Activated naive CD4-positive, alpha-beta T cell treated with anti-CD3 and anti-CD28 coated beads, Interleukin-2, amount 50 U/mL, for 24 hours (primary cell): ENCODE results near the gene ADAMTS10.
"Not testable (repeated sequence)": the region's sequence is repeated elsewhere in the genome, so short reads cannot be mapped to it uniquely, and the experiment has no call there.

ENCODE experiments used
- H3K27ac Mint-ChIP-seq: one replicate; pipeline ENCODE4 v1.8.0; 2021; ENCODE audit warnings: mild to moderate bottlenecking, mixed read lengths
- H3K27me3 Mint-ChIP-seq: one replicate; pipeline ENCODE4 v1.8.0; 2021; ENCODE audit warnings: mixed read lengths
- H3K36me3 Mint-ChIP-seq: one replicate; pipeline ENCODE4 v1.8.0; 2021; ENCODE audit warnings: mixed read lengths
- H3K4me1 Mint-ChIP-seq: one replicate; pipeline ENCODE4 v1.8.0; 2021; ENCODE audit warnings: mixed read lengths
- H3K4me3 Mint-ChIP-seq: one replicate; pipeline ENCODE4 v1.8.0; 2021; ENCODE audit warnings: mild to moderate bottlenecking, mixed read lengths
- H3K9me3 Mint-ChIP-seq: one replicate; pipeline ENCODE4 v1.8.0; 2021; ENCODE audit warnings: mixed read lengths

Gene ADAMTS10

DNA sequence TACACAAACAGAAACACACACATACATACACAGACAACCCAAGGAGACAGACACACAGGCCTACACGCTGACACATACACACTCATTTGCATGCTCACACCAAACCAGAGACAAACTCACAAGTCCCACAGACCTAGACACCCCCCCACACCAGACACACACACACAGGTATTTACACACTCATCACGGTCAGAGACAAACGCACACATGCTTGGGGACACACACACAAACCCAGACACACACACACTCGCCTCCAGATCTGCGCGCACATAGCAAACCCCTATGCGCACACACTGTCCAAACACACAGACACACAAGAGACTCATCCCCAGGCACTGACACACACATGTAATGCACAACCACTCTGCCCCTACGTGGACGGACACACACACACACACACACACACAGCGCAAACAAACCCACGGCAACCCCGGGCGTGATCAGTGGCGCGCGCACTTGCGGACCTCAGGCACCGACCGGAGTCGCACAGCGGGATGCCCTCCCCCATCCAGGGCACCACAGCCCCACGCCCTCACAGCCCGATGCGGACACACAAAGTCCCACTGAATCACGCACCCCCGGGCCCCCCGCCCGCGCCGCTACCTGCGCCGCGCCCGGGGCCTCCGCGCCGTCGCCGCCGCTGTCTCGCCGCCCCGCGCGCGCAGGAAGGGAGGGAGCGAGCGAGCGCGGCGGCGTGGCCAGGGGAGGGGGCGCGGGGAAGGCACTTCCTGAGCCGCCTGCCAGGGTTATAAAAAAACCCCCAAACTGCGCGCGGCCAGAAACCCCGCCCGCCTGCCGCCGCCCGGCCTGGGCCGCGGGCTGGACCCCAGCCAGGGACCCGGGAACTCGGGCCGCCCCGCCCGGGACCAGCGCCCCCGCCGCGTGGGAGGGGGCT is at the start of gene ADAMTS10:
TSS of gene ADAMTS10 (minus strand) at position 675 of the 895 bp plus-strand sequence. CDS start 5,005 bp downstream, outside the sequence.
- peak within 1 kb of the TSS; percentile 94 for H3K4me3 Mint-ChIP-seq
- peaks cover 55% of the 10 kb centered on the region for H3K4me1 Mint-ChIP-seq
- H3K27me3 Mint-ChIP-seq: no peaks in the 10 kb centered on the region
- peaks cover 4% of the 10 kb centered on the region for H3K36me3 Mint-ChIP-seq
- peak within 1 kb of the TSS; percentile 93 for H3K27ac Mint-ChIP-seq
- no peaks in the 10 kb centered on the region for H3K9me3 Mint-ChIP-seq

DNA sequence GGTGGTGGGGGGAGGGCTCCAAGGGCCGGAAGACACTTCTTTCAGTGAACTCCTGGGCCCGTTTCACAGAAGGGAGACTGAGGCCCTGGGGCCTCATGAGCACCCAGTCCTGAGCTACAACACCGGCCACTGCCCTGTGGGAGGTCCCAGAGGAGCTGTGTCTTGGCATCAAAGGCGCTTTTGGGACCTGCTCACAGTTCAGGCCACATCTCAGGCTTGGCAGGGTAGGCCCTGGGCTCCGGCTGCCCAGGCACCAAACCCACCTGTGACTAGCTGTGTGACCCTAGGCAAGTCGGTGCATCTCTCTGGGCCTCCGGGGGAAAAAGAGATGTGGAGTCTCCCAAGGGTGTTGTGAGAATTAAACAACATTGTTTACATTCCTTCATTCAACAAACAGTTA is 49.4 kb upstream of the ADAMTS10 start:
- H3K9me3 Mint-ChIP-seq: no peaks in the 10 kb centered on the region
- H3K4me1 Mint-ChIP-seq: peaks cover 29% of the 10 kb centered on the region
- no peak overlapping the region for H3K27ac Mint-ChIP-seq
- H3K36me3 Mint-ChIP-seq: no peaks in the 10 kb centered on the region
- no peaks in the 10 kb centered on the region for H3K27me3 Mint-ChIP-seq
- H3K4me3 Mint-ChIP-seq: no peak overlapping the region

DNA sequence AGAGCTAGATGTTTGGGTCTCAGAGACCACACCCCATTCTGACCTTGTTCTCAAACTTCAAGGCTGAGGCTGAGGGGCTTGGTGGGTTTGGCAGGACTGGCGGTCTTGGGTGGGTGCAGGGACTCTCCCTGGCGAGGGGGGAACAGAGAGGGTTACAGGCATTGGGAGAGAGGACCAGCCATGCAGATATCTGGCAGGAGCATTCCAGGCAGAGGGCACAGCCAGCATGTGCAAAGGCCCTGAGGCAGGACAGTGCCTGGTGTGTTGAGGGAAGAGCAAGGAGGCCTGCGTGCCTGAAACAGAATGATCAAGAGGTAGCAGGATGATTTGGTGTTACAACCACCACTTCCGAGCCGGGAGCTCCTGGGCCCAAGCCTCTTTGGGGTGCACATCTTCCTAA is 47.4 kb upstream of the ADAMTS10 start:
- Mint-ChIP-seq H3K27me3 (no peaks in the 10 kb centered on the region), H3K9me3 (no peaks in the 10 kb centered on the region), H3K4me3 (no peak overlapping the region), H3K36me3 (no peaks in the 10 kb centered on the region), H3K27ac (no peak overlapping the region), H3K4me1 (peaks cover 20% of the 10 kb centered on the region)

DNA sequence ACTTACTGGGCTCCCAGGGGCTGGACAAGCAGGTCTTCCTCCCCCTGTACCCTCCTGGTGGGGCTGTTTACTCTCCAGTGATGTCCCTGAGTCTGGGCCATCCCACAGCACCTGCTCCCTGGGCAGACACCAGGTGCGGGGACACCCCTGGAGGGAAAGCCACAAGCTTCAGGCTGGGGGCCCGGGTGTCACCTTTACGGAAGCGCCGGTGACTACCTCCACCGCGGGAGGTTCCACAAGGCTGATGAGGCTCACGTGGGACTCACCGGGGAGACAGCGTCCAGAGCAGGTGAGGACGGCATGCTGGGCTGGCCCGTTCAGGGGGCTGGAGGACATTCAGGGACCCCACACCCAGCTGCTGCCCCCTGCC is 44.8 kb upstream of the ADAMTS10 start:
- Mint-ChIP-seq H3K36me3 (no peaks in the 10 kb centered on the region), H3K9me3 (no peaks in the 10 kb centered on the region), H3K4me1 (peaks cover 14% of the 10 kb centered on the region), H3K27me3 (no peaks in the 10 kb centered on the region), H3K27ac (no peak overlapping the region), H3K4me3 (peak overlapping the region; percentile 2)

DNA sequence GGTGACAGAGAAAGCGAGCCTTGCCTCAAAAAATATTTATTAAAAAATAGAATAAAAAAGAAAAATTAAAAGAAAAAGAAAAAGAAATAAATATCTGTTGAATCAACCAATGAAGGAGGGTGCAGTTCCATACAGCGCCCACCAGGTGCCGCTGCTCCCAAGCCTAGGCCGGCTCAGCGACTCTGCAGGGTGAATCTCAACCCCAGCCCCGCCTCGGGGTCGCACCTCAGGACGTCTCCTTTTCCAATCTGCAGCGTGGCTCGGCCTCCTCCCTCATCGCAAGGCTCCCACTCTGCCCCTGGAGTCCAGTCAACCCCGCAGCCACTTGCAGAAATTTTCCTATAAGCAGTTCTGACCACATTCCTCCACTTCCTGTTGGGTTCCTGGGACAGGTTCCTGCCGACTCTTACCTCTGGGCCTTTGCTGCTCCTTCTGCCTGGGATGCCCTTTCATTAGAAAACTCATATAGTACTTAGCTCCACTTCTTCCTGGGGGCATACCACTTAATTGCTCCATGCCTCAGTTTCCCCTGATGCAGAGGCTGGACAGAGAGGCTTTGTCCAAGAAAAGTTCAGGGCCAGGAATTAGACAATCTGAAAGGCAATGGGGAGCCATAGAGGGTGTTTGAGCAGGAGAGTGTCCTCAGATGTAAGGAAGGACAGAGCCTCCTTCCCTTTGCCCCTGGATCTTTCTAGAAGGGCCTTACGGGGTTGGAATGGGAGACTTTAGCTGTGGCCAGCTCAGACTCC is 44.2 kb upstream of the ADAMTS10 start:
- Mint-ChIP-seq H3K27ac (no peak overlapping the region), H3K9me3 (no peaks in the 10 kb centered on the region), H3K27me3 (no peaks in the 10 kb centered on the region), H3K36me3 (no peaks in the 10 kb centered on the region), H3K4me1 (peaks cover 14% of the 10 kb centered on the region), H3K4me3 (peak overlapping the region; percentile 70)

DNA sequence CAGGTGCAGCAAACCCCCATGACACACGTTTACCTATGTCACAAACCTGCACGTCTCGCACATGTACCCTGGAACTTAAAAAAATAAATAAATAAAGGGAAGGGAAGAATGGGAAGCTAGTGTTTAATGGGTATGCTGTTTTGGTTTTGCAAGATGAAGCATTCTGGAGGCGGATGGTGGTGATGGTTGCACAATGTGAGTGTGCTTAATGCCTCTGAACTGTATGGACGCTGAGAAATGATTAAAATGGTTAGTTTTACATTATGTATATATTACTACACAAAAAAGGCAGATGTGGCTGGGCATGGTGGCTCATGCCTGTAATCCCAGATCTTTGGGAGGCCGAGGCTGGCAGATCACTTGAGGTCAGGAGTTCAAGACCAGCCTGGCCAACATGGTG is 37.7 kb upstream of the ADAMTS10 start:
- no peak overlapping the region for H3K4me3 Mint-ChIP-seq
- H3K27ac Mint-ChIP-seq: no peak overlapping the region
- no peaks in the 10 kb centered on the region for H3K4me1 Mint-ChIP-seq
- no peaks in the 10 kb centered on the region for H3K36me3 Mint-ChIP-seq
- H3K9me3 Mint-ChIP-seq: no peaks in the 10 kb centered on the region
- H3K27me3 Mint-ChIP-seq: peaks cover 3% of the 10 kb centered on the region

DNA sequence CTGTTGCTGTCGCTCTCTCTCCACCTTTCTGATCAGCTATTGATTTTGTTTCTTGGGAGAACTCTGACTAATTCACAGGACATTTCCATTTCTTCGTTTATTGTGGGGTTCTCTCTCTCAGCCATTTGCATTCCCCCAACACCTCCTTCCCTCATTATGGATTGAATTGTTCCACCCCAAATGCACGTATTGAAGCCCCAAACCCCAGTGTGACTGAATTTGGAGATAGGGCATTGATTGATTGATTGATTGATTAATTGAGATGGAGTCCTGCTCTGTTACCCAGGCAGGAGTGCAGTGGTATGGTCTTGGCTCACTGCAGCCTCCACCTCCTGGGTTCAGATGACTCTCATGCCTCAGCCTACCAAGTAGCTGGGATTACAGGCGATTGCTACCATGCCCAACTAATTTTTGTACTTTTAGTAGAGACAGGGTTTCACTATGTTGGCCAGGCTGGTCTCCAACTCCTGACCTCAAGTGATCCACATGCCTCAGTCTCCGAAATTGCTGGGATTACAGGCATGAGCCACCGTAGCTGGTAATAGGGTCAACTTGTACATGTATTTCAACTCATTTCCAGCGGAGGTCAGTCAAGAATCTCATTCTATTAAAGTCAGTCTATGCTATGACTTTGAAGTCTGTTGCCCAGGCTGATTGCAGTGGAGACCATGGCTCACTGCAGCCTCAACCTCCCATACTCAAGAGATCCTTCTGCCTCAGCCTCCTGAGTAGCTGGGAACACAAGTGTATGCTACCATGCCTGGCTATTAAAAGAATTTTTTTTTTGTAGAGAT is 33.5 kb upstream of the ADAMTS10 start:
- no peaks in the 10 kb centered on the region for H3K4me1 Mint-ChIP-seq
- no peaks in the 10 kb centered on the region for H3K36me3 Mint-ChIP-seq
- no peak overlapping the region for H3K4me3 Mint-ChIP-seq
- H3K9me3 Mint-ChIP-seq: no peaks in the 10 kb centered on the region
- H3K27ac Mint-ChIP-seq: no peak overlapping the region
- peaks cover 3% of the 10 kb centered on the region for H3K27me3 Mint-ChIP-seq

DNA sequence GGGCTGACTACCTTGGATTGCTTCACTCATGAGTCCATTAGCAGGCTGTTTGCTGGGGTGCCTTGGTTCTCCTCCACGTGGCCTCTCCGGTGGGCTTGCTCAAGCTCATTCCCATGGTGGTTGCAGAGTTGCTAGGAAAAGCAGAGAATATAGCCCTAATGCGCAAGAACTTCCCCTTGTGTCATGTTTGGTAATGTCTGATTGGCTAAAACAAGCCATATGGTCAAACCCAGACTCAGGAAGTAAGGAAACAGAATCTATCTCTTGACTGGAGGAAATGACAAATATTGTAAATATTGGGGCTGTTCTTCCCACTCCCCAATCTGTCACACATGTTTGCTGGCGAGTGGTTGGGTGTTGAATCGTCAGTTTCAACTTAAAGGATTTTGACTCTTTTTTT is 32.0 kb upstream of the ADAMTS10 start:
- no peaks in the 10 kb centered on the region for H3K36me3 Mint-ChIP-seq
- no peaks in the 10 kb centered on the region for H3K9me3 Mint-ChIP-seq
- H3K27me3 Mint-ChIP-seq: peaks cover 6% of the 10 kb centered on the region
- no peak overlapping the region for H3K27ac Mint-ChIP-seq
- H3K4me1 Mint-ChIP-seq: peaks cover 6% of the 10 kb centered on the region
- H3K4me3 Mint-ChIP-seq: no peak overlapping the region

DNA sequence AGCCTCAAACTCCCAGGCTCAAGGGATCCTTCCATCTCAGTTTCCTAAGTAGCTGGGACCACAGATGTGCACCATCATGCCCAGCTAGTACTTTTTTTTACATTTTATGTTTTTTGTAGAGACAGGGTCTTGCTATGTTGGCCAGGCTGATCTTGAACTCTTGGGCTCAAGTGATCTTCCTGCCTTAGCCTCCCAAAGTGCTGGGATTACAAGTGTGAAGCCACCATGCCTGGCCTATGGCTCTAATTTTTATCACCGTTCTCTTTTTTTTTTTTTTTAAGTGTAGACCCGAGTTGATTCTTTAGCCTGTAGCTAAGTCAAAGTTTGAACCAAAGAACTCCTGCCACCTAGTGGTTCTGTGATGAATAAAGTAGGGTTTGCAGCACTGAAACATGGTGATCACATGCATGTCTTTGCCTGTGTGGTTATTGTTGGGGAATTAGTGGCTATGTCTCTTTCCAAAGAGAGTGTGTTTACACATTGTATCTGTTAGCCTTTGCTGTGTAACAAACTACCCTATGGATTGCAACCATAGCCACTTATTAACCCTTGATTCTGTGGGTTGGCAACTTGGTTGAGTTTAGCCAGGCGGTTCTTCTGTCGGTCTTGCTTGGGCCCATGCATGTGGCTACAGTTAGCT is 31.5 kb upstream of the ADAMTS10 start:
- H3K9me3 Mint-ChIP-seq: no peaks in the 10 kb centered on the region
- no peaks in the 10 kb centered on the region for H3K36me3 Mint-ChIP-seq
- no peak overlapping the region for H3K4me3 Mint-ChIP-seq
- H3K27me3 Mint-ChIP-seq: peaks cover 5% of the 10 kb centered on the region
- H3K4me1 Mint-ChIP-seq: peaks cover 6% of the 10 kb centered on the region
- no peak overlapping the region for H3K27ac Mint-ChIP-seq

DNA sequence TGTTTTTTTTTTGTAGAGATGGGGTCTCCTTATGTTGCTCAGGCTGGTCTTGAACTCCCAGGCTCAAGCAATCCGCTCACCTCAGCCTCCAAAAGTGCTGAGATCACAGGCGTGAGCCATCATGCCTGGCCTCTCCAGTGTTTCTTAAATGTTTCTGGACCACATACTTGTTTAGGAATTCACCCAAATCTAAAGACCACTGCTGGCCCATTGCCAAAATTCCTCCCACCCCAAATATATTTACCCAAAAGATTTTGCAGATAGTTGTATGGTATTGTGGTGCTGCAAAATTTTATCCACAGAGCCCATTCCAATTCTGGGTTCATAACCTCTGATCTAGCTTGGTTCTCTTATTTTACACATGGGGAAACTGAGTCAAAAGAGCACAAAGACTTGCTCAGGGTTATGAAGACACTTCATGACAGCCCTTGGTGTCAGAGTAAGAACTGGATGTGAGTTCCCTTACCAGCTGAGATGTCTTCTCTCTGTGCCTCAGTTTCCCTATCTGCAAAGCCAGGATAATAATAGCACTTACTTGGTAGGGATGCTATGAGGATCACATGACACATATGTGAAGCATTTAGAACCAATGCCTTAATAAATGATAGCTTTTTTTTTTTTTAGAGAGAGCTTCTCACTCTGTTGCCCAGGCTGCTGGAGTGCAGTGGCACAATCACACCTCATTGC is 30.8 kb upstream of the ADAMTS10 start:
- peaks cover 6% of the 10 kb centered on the region for H3K4me1 Mint-ChIP-seq
- no peaks in the 10 kb centered on the region for H3K9me3 Mint-ChIP-seq
- H3K27me3 Mint-ChIP-seq: peaks cover 3% of the 10 kb centered on the region
- H3K27ac Mint-ChIP-seq: no peak overlapping the region
- H3K36me3 Mint-ChIP-seq: no peaks in the 10 kb centered on the region
- H3K4me3 Mint-ChIP-seq: no peak overlapping the region

DNA sequence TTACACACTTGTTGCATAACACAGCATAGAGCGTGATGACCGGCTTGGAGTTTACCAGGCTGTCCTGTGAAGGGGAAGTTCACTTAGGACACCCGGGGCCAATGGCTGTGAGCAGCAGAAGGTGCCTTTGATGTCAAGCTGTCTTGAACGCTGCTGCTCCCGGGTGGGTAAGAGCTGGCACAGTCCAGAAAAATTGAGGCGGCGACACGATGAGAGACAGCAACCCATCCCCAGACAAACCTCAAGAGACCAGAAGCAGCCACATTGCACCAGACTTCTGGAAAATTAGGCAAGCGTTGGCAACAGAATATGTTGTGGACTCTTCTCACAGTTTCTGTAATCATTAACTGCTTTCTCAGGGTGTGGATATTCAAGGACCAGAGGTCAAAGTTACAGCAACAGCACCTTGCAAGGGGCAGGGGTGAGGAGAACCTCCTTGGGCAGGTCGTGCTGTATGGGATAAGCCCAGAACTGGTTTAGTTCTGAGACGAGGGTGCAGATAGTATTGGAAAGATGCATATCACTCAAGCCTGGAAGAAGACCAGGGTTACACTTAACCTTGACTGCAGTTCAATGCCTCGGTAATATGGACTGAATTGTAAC is 30.0 kb upstream of the ADAMTS10 start:
- Mint-ChIP-seq H3K4me3 (no peak overlapping the region), H3K27me3 (peaks cover 3% of the 10 kb centered on the region), H3K36me3 (no peaks in the 10 kb centered on the region), H3K27ac (no peak overlapping the region), H3K9me3 (no peaks in the 10 kb centered on the region), H3K4me1 (peaks cover 6% of the 10 kb centered on the region)

DNA sequence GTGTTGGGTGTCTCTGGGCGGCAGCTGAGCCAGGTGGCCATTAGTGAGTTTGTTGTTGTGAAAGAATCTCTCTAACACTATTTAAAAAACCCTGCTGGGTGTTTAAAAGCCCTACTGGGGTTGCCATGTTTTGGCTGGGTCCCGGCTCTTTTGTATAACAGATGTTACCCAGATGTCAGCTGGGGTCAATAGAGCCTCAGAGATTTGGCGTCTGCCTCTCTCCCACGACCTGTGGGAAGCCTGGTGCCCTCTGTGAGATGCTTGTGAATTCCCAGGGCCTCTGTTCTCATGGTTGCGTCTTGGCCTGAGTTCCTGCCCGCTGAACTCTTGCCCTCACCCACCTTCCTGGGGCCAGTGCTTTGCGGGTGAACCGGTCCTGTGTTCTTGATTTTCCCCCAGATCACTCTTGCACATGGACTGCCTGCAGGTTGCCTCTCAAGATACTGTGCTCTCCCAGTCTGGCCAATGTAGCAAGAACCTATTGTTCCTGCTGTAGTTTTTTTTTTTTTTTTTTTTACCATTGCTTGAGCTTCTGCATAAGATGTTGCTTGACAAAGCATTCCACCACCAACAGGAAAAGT is 29.4 kb upstream of the ADAMTS10 start:
- peaks cover 3% of the 10 kb centered on the region for H3K27me3 Mint-ChIP-seq
- no peaks in the 10 kb centered on the region for H3K9me3 Mint-ChIP-seq
- no peak overlapping the region for H3K4me3 Mint-ChIP-seq
- H3K4me1 Mint-ChIP-seq: peaks cover 6% of the 10 kb centered on the region
- H3K27ac Mint-ChIP-seq: no peak overlapping the region
- no peaks in the 10 kb centered on the region for H3K36me3 Mint-ChIP-seq

DNA sequence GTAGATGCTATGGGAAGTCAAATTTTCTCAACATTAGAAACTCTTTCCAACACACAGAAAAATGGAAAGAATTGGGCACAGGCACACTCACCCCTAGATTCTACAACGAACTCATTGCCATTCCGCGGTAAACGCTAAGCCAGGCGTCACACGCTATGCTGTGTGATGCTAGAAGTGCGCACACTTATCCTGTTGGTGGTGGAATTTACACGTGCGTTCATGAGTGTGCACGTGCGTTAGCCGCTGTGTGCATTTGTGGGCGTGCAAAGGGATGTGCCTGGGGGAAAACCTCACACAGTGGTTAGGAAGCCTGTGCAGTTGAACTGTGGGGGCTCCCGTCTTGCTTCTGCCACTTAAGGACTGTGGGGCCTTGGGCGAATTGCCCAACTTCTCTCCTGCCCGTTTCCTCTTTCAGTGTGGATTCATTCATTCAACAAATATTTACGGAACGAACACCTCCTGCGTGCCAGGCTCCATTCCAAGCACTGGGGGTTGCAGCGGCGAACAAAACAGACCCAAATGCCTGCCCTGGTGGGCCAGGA is 27.6 kb upstream of the ADAMTS10 start:
- H3K27me3 Mint-ChIP-seq: peaks cover 3% of the 10 kb centered on the region
- no peak overlapping the region for H3K27ac Mint-ChIP-seq
- no peaks in the 10 kb centered on the region for H3K9me3 Mint-ChIP-seq
- H3K36me3 Mint-ChIP-seq: no peaks in the 10 kb centered on the region
- peaks cover 11% of the 10 kb centered on the region for H3K4me1 Mint-ChIP-seq
- no peak overlapping the region for H3K4me3 Mint-ChIP-seq

DNA sequence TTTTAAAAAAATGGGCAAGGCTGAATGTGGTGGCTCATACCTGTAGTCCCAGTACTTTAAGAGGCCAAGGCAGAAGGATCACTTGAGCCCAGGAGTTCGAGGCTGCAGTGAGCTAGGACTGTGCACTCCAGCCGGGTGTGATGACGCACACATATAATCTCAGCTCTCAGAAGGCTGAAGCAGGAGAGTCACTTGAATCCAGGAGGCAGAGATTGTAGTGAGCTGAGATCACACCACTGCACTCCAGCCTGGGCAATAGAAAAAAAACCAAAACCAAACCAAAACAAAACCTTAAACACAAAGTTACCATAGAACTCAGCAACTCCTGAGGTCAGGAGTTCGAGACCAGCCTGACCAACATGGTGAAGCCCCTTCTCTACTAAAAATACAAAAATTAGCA is 26.6 kb upstream of the ADAMTS10 start:
- not testable (repeated sequence) for H3K4me3 Mint-ChIP-seq, H3K27me3 Mint-ChIP-seq, H3K27ac Mint-ChIP-seq, H3K9me3 Mint-ChIP-seq, H3K36me3 Mint-ChIP-seq
- H3K4me1 Mint-ChIP-seq: peaks cover 11% of the 10 kb centered on the region
